Activated CD4-positive, alpha-beta T cell treated with anti-CD3 and anti-CD28 coated beads, Interleukin-2, amount 50 U/mL, for 1 hour (primary cell): Measurements from ENCODE around the gene FBXL14.
A peak's percentile ranks its signal among the peaks of the same experiment; 100 is the strongest.

ENCODE experiments used
- DNase-seq: peaks from one replicate; pipeline ENCODE4 v3.0.0-alpha.2; 2020

The FBXL14 gene

GRCh38 chr12:1594261-1595025 lies at the start of gene FBXL14:
TSS of gene FBXL14 (minus strand) at chr12:1594581. CDS start at chr12:1594066, 515 bp downstream.
- peak; percentile 90 for DNase-seq

- no peak for DNase-seq
Observed at GRCh38 chr12:1643905-1644533, 49.6 kb upstream of the FBXL14 start.

GRCh38 chr12:1643043-1643442 lies 48.7 kb upstream of the FBXL14 start:
- no peak for DNase-seq

- DNase-seq, result no peak
Observed at GRCh38 chr12:1642513-1642912, 48.1 kb upstream of the FBXL14 start.

- DNase-seq, result no peak
Observed at GRCh38 chr12:1640328-1641234, 46.2 kb upstream of the FBXL14 start.

- no peak for DNase-seq
Observed at GRCh38 chr12:1639538-1639937, 45.2 kb upstream of the FBXL14 start.

- no peak for DNase-seq
Observed at GRCh38 chr12:1638203-1638602, 43.8 kb upstream of the FBXL14 start.

GRCh38 chr12:1635301-1636095 lies 41.1 kb upstream of the FBXL14 start:
- DNase-seq, result no peak

- peak; percentile 61 for DNase-seq
Observed at GRCh38 chr12:1634590-1635191, 40.3 kb upstream of the FBXL14 start.

- no peak for DNase-seq
Observed at GRCh38 chr12:1634149-1634548, 39.8 kb upstream of the FBXL14 start.

GRCh38 chr12:1633459-1633858 lies 39.1 kb upstream of the FBXL14 start:
- DNase-seq, result no peak

- DNase-seq, result no peak
Observed at GRCh38 chr12:1632702-1633101, 38.3 kb upstream of the FBXL14 start.

GRCh38 chr12:1630827-1631591 lies 36.6 kb upstream of the FBXL14 start:
- no peak for DNase-seq

GRCh38 chr12:1630133-1630826 lies 35.9 kb upstream of the FBXL14 start:
- DNase-seq, result peak; percentile 18

GRCh38 chr12:1629338-1630132 lies 35.2 kb upstream of the FBXL14 start:
- peak; percentile 4 for DNase-seq

GRCh38 chr12:1628666-1629337 lies 34.4 kb upstream of the FBXL14 start, which contains the start of gene WNT5B:
TSS of gene WNT5B (plus strand) at chr12:1629231. CDS start at chr12:1631355, 2,124 bp downstream.
- no peak for DNase-seq

- no peak for DNase-seq
Observed at GRCh38 chr12:1622406-1622805, 28.0 kb upstream of the FBXL14 start.

- DNase-seq, result no peak
Observed at GRCh38 chr12:1620092-1620491, 25.7 kb upstream of the FBXL14 start.

- no peak for DNase-seq
Observed at GRCh38 chr12:1619587-1619986, 25.2 kb upstream of the FBXL14 start.
